ENCODE results near the gene BABAM2. TPM values are rescaled to one million over a fixed set of nuclear protein-coding genes. Genes with fewer than 3 reads are reported as not detected.

The BABAM2 gene
- total and polyA plus RNA-seq, 2 of the 4 experiments (the other 2 are of a cell fraction) = 20.9 to 23.1 TPM

DNA sequence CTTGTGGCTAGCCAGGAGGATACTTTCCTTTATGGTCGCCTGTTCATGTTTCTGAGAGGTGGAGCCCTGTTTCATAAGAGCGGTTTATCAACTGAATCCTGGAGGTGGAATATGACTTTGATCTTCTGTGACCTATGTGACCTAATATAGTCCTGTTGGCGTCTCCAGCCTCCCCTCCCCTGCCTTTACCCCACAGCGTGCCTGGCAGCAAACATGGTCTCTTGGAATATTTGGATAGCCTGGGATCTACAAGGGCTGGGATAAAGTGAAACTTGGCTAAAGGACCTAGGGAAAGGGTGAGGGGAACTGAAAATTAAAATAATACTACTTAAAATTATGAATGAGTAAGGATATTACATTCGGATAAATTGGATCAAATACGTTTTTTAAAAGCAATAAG lies 246.0 kb downstream of the BABAM2 start:
- WGBS, 2 experiments (ENCODE audit: extremely low coverage in 2 of 2, insufficient read length in 1 of 2) = no CpG with 5 or more reads among the region's 6 CpGs

More for the DNA sequence above, 246.0 kb downstream of the BABAM2 start:
- no peak overlapping the region for H2BK120ac ChIP-seq (ENCODE audit: low read depth, low read length)
- no peak overlapping the region for H4K5ac ChIP-seq (ENCODE audit: low read depth, low read length)
- no peak overlapping the region; the same call in 2 of the 3 replicates for H2BK15ac ChIP-seq (ENCODE audit: low read depth, low read length)
- no peak overlapping the region for H3K23ac ChIP-seq (ENCODE audit: low read depth, low read length)
- no peak overlapping the region for H3K27ac ChIP-seq (ENCODE audit: insufficient read depth, low read length)
- 0 out of 2 replicates have a peak overlapping the region, but pooled peaks have one; percentile 33 for H3K14ac ChIP-seq (replicated peaks; ENCODE audit: low read depth, low read length)
- no peak overlapping the region for H3K18ac ChIP-seq (ENCODE audit: low read depth, low read length)
- no peak overlapping the region for H3K4me2 ChIP-seq (ENCODE audit: low read depth, low read length)
- DNase-seq (no peak), ATAC-seq (ENCODE audit: low read depth) (no peak)
- H4K91ac ChIP-seq (ENCODE audit: insufficient read depth, low read depth, low read length) = no peak overlapping the region
- H3K9ac ChIP-seq (ENCODE audit: low read depth, low read length) = no peak overlapping the region
- ChIA-PET CTCF (no interaction called here), POLR2A (ENCODE audit: unreplicated experiment) (no interaction called here)
- peaks cover 2% of the 10 kb centered on the region; the same call in 1 of the 2 replicates for H3K4me1 ChIP-seq (ENCODE audit: control insufficient read depth, insufficient read depth, low read length)
- H3K9me1 ChIP-seq (ENCODE audit: insufficient read depth, low read length) = peaks cover 7% of the 10 kb centered on the region; the same call in 1 of the 2 replicates
- H3K36me3 ChIP-seq (ENCODE audit: control insufficient read depth, insufficient read depth, low read length) = no peaks in the 10 kb centered on the region
- H4K8ac ChIP-seq (ENCODE audit: low read depth in 2 of 2, low read length in 2 of 2) = no peak overlapping the region
- H2AK5ac ChIP-seq (ENCODE audit: low read depth, low read length) = 0 out of 2 replicates have a peak overlapping the region, but pooled peaks have one; percentile 35
- no peak overlapping the region; the same call in 1 of the 2 replicates for H2BK20ac ChIP-seq (ENCODE audit: low read depth, low read length)
- BruUV-seq (replicated peaks) = no TSS peak
- no peaks in the 10 kb centered on the region for H4K20me1 ChIP-seq (ENCODE audit: insufficient read depth, low read length)
- H3K27me3 ChIP-seq (ENCODE audit: control insufficient read depth, insufficient read depth, low read length) = no peaks in the 10 kb centered on the region
- H2AFZ ChIP-seq (replicated peaks; ENCODE audit: low read length, poor library complexity) = no peak overlapping the region
- H3K56ac ChIP-seq (ENCODE audit: extremely low read depth, insufficient read depth, low read length) = no peak overlapping the region
- no peak overlapping the region for H2AK9ac ChIP-seq (replicated peaks; ENCODE audit: low read depth, low read length, poor library complexity)
- intact Hi-C loops (cut with micrococcal nuclease) = no loop called here
- in situ Hi-C loops (cut with MboI; ENCODE audit: low sequenced_read_pairs) = no loop called here
- H3K9me3 ChIP-seq (ENCODE audit: control insufficient read depth, insufficient read depth, low read length) = no peaks in the 10 kb centered on the region
- TF ChIP-seq, protein P1, sequence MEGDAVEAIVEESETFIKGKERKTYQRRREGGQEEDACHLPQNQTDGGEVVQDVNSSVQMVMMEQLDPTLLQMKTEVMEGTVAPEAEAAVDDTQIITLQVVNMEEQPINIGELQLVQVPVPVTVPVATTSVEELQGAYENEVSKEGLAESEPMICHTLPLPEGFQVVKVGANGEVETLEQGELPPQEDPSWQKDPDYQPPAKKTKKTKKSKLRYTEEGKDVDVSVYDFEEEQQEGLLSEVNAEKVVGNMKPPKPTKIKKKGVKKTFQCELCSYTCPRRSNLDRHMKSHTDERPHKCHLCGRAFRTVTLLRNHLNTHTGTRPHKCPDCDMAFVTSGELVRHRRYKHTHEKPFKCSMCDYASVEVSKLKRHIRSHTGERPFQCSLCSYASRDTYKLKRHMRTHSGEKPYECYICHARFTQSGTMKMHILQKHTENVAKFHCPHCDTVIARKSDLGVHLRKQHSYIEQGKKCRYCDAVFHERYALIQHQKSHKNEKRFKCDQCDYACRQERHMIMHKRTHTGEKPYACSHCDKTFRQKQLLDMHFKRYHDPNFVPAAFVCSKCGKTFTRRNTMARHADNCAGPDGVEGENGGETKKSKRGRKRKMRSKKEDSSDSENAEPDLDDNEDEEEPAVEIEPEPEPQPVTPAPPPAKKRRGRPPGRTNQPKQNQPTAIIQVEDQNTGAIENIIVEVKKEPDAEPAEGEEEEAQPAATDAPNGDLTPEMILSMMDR (conservative IDR thresholded peaks at IDR 0.05; ENCODE audit: low read depth, low read length) = no peak
- TF ChIP-seq MAZ (IDR thresholded peaks at IDR 0.05; ENCODE audit: borderline replicate concordance, low read depth, low read length) = no peak
- TF ChIP-seq RFX5 (IDR thresholded peaks at IDR 0.05; ENCODE audit: low read depth, low read length) = no peak
- no peak for TF ChIP-seq MAFK (IDR thresholded peaks at IDR 0.05; ENCODE audit: low read depth, low read length)
- TF ChIP-seq NFE2L2 (IDR thresholded peaks at IDR 0.05; ENCODE audit: low read depth, low read length) = no peak
- TF ChIP-seq BHLHE40 (IDR thresholded peaks at IDR 0.05; ENCODE audit: low read depth, low read length) = no peak
- TF ChIP-seq FOS (IDR thresholded peaks at IDR 0.05; ENCODE audit: low read depth, low read length) = no peak
- no peak for TF ChIP-seq RCOR1 (IDR thresholded peaks at IDR 0.05; ENCODE audit: insufficient replicate concordance, low read length)
- TF ChIP-seq, protein P2, sequence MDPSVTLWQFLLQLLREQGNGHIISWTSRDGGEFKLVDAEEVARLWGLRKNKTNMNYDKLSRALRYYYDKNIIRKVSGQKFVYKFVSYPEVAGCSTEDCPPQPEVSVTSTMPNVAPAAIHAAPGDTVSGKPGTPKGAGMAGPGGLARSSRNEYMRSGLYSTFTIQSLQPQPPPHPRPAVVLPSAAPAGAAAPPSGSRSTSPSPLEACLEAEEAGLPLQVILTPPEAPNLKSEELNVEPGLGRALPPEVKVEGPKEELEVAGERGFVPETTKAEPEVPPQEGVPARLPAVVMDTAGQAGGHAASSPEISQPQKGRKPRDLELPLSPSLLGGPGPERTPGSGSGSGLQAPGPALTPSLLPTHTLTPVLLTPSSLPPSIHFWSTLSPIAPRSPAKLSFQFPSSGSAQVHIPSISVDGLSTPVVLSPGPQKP (IDR thresholded peaks at IDR 0.05; ENCODE audit: borderline replicate concordance, low read depth, low read length) = no peak
- no peak overlapping the region for H2BK5ac ChIP-seq (ENCODE audit: low read depth, low read length, poor library complexity, severe bottlenecking)
- dilution Hi-C loops (cut with HindIII; ENCODE audit: low sequenced_read_pairs, unreplicated experiment) = no loop called here
- no peak overlapping the region for H3K4me3 ChIP-seq (ENCODE audit: insufficient read depth, low read depth, low read length)
- H3K79me1 ChIP-seq (ENCODE audit: low read depth in 1 of 2, low read length in 2 of 2) = peaks cover 0 to 5% of the 10 kb centered on the region in 2 experiments; a peak in 1 of 4 replicates
- H3K4ac ChIP-seq (ENCODE audit: low read depth, low read length) = 0 out of 2 replicates have a peak overlapping the region, but pooled peaks have one; percentile 54
